H9 (cell line): Measurements from ENCODE around the gene LMF1. TPM values are rescaled to one million over a fixed set of nuclear protein-coding genes. Genes with fewer than 3 reads are reported as not detected.

ENCODE experiments used
- DNase-seq: peaks from one replicate; pipeline ENCODE4 v3.0.0-alpha.2; 2017
- H2AFZ ChIP-seq: one replicate; pipeline ENCODE4 v1.6.1; 2013; ENCODE audit warnings: mild to moderate bottlenecking, low read length, control low read depth, moderate library complexity
- H2AK5ac ChIP-seq: 2 replicates; pipeline ENCODE4 v1.6.1; 2013; ENCODE audit warnings: low read length, control low read depth, mixed read lengths; ENCODE audit not compliant: insufficient read length
- H2BK120ac ChIP-seq: one replicate; pipeline ENCODE4 v1.6.1; 2013; ENCODE audit warnings: low read depth, mild to moderate bottlenecking, low read length, control low read depth, inconsistent platforms; ENCODE audit not compliant: poor library complexity, severe bottlenecking
- H2BK12ac ChIP-seq: 2 replicates; pipeline ENCODE4 v1.6.1; 2013; ENCODE audit warnings: low read length, control low read depth, mixed read lengths, low read depth; ENCODE audit not compliant: insufficient read length
- H2BK15ac ChIP-seq: 2 replicates; pipeline ENCODE4 v1.6.1; 2013; ENCODE audit warnings: low read depth, low read length, control low read depth
- H2BK20ac ChIP-seq: one replicate; pipeline ENCODE4 v1.6.1; 2013; ENCODE audit warnings: low read depth, mild to moderate bottlenecking, low read length, control low read depth, inconsistent platforms; ENCODE audit not compliant: poor library complexity, severe bottlenecking
- H2BK5ac ChIP-seq: 2 replicates; pipeline ENCODE4 v1.6.1; 2013; ENCODE audit warnings: low read length, control low read depth, mixed read lengths; ENCODE audit not compliant: insufficient read length
- H3K14ac ChIP-seq: 2 replicates; pipeline ENCODE4 v1.6.1; 2013; ENCODE audit warnings: low read length, control low read depth; ENCODE audit not compliant: insufficient read depth
- H3K18ac ChIP-seq: 2 replicates; pipeline ENCODE4 v1.6.1; 2013; ENCODE audit warnings: low read depth, mild to moderate bottlenecking, mixed read lengths, low read length, control low read depth; ENCODE audit not compliant: insufficient read length
- H3K23ac ChIP-seq: 2 replicates; pipeline ENCODE4 v1.6.1; 2013; ENCODE audit warnings: low read length, control low read depth, mixed read lengths, low read depth; ENCODE audit not compliant: insufficient read length
- H3K23me2 ChIP-seq: 2 replicates; pipeline ENCODE4 v1.6.1; 2013; ENCODE audit warnings: low read depth, mild to moderate bottlenecking, mixed read lengths, low read length, control low read depth; ENCODE audit not compliant: insufficient read length, poor library complexity, severe bottlenecking
- H3K27ac ChIP-seq: 2 replicates; pipeline ENCODE4 v1.5.1; 2013; ENCODE audit warnings: low read length, control low read depth, mixed read lengths, low read depth; ENCODE audit not compliant: insufficient read length
- H3K27me3 ChIP-seq: 2 replicates; pipeline ENCODE4 v1.6.1; 2013; ENCODE audit warnings: low read length, control low read depth, inconsistent platforms; ENCODE audit not compliant: insufficient read depth
- H3K4ac ChIP-seq: 2 replicates; pipeline ENCODE4 v1.6.1; 2013; ENCODE audit warnings: low read depth, mild to moderate bottlenecking, control low read depth, inconsistent platforms, low read length, moderate library complexity
- H3K4me1 ChIP-seq: 2 replicates; pipeline ENCODE4 v1.6.1; 2013; ENCODE audit warnings: low read length, control low read depth, inconsistent platforms; ENCODE audit not compliant: insufficient read depth
- H3K4me2 ChIP-seq: 2 replicates; pipeline ENCODE4 v1.6.1; 2013; ENCODE audit warnings: low read length, control low read depth, mixed read lengths; ENCODE audit not compliant: insufficient read length, insufficient read depth
- H3K56ac ChIP-seq: 2 replicates; pipeline ENCODE4 v1.6.1; 2013; ENCODE audit warnings: low read depth, mild to moderate bottlenecking, mixed read lengths, low read length, control low read depth; ENCODE audit not compliant: insufficient read length
- H3K79me1 ChIP-seq: 2 replicates; pipeline ENCODE4 v1.6.1; 2013; ENCODE audit warnings: low read depth, mild to moderate bottlenecking, moderate library complexity, low read length, control low read depth, inconsistent platforms; ENCODE audit not compliant: insufficient read depth, poor library complexity, severe bottlenecking
- H3K79me2 ChIP-seq: 2 replicates; pipeline ENCODE4 v1.6.1; 2013; ENCODE audit warnings: low read length, control low read depth, inconsistent platforms; ENCODE audit not compliant: insufficient read depth
- H3K9ac ChIP-seq: 2 replicates; pipeline ENCODE4 v1.6.1; 2013; ENCODE audit warnings: low read length, control low read depth, mixed read lengths; ENCODE audit not compliant: insufficient read length; ENCODE audit errors: extremely low read depth
- H3K9me3 ChIP-seq: one replicate; pipeline ENCODE4 v1.6.1; 2013; ENCODE audit warnings: low read depth, low read length, inconsistent platforms; ENCODE audit not compliant: control insufficient read depth
- H3T11ph ChIP-seq: one replicate; pipeline ENCODE4 v1.6.1; 2013; ENCODE audit warnings: mild to moderate bottlenecking, low read length, control low read depth, inconsistent platforms
- H4K20me1 ChIP-seq: one replicate; pipeline ENCODE4 v1.6.1; 2013; ENCODE audit not compliant: control insufficient read depth, insufficient read length, insufficient read depth
- H4K5ac ChIP-seq: 2 replicates; pipeline ENCODE4 v1.6.1; 2013; ENCODE audit warnings: low read depth, mild to moderate bottlenecking, mixed read lengths, low read length, control low read depth; ENCODE audit not compliant: insufficient read length
- H4K8ac ChIP-seq: replicated peaks from 2 replicates; pipeline ENCODE4 v1.6.1; 2013; ENCODE audit warnings: low read length, control low read depth, mixed read lengths, low read depth; ENCODE audit not compliant: insufficient read length
- H4K91ac ChIP-seq: 2 replicates; pipeline ENCODE4 v1.6.1; 2013; ENCODE audit warnings: low read depth, mild to moderate bottlenecking, moderate library complexity, mixed read lengths, low read length, control low read depth; ENCODE audit not compliant: insufficient read length
- H3K27ac Mint-ChIP-seq, 3 experiments: 2 replicates in 2 of 3; 3 replicates in 1 of 3; pipeline ENCODE4 v1.8.0; 2020 to 2021; ENCODE audit warnings: mixed read lengths in 3 of 3, mild to moderate bottlenecking in 1 of 3, moderate library complexity in 1 of 3
- H3K27me3 Mint-ChIP-seq: 2 replicates; pipeline ENCODE4 v1.8.0; 2021; ENCODE audit warnings: low read depth, mild to moderate bottlenecking, moderate library complexity, mixed read lengths
- H3K36me3 Mint-ChIP-seq, 3 experiments: 2 replicates in 2 of 3; 3 replicates in 1 of 3; pipeline ENCODE4 v1.8.0; 2020 to 2021; ENCODE audit warnings: low read depth in 3 of 3, mixed read lengths in 3 of 3; ENCODE audit not compliant: insufficient read depth in 1 of 3
- H3K4me1 Mint-ChIP-seq, 2 experiments: 2 replicates each; pipeline ENCODE4 v1.8.0; 2020; ENCODE audit warnings: mixed read lengths in 2 of 2
- H3K4me3 Mint-ChIP-seq, 2 experiments: 2 replicates in 1 of 2; 3 replicates in 1 of 2; pipeline ENCODE4 v1.8.0; 2020 to 2021; ENCODE audit warnings: mild to moderate bottlenecking in 2 of 2, mixed read lengths in 2 of 2, moderate library complexity in 1 of 2
- H3K9me3 Mint-ChIP-seq, 2 experiments: 2 replicates in 1 of 2; 3 replicates in 1 of 2; pipeline ENCODE4 v1.8.0; 2020; ENCODE audit warnings: mild to moderate bottlenecking in 2 of 2, mixed read lengths in 2 of 2, moderate library complexity in 1 of 2
- CTCF ChIP-seq: fragments of 200-600 bp; sonication (generic); conservative IDR thresholded peaks from 3 replicates; pipeline ENCODE4 v1.8.0; 2021; ENCODE audit warnings: antibody characterized with exemption, mild to moderate bottlenecking
- WGBS: extraction: QIAGEN DNeasy Blood & Tissue Kit; methylation state at CpG from one replicate; pipeline ENCODE4 v1.1.7; 2013; ENCODE audit warnings: missing lambda C conversion rate, low lambda C conversion rate, mixed read lengths; ENCODE audit not compliant: insufficient read length; ENCODE audit errors: extremely low coverage; 5-methylcytosine and 5-hydroxymethylcytosine counted together
- total RNA-seq: library from RNA; stranded (reverse); gene quantifications from 2 replicates; pipeline ENCODE4 v1.2.1, GENCODE V29; 2021

LMF1 gene
- total RNA-seq, 1 experiment from 2014 or later = 7.1 TPM

DNA sequence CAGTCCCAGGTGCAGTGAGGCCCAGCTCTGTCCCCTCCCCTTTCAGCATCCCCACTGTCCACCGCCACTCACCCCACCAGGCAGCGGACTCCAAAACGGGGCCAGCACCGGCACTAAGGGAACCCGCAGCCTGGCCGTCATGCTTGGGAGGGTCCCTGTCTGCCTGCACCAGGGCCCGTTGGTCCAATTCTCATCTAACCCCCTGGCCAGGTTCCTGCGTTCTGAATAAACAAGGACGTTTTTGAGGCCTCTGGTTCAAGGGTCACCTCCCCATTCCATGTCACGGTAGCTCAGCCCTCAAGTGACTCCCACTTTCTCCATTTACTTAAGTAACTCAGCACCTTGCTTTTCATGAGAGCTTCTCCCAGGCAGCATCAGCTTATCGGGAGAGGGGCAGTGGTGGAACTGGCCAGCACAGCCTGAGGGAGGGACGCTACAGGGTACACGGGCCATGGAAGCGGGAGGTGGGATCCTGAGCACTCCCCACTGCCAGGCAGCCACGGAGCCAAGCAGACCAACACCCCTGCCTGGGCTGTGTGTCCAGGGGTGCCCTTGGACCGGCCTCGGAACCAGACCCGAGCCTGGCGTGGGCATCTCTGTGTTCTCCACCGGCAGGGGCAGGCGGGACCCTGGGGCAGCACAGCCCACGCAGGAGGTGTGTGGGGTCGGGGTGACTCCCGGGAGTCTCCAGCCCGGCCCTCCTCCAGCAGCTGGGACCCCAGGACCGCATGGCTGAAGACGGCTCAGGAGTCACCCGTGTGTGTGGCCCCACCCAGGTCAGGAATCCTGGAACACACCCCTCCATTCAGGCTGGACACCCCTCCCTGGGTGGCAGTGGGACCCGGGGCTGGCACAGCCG is 95.4 kb downstream of the LMF1 start:
- DNase-seq = no peak
- Histone ChIP-seq H3K23me2 (no peaks in the 10 kb centered on the region), H4K91ac (no peak overlapping the region), H3K79me1 (no peaks in the 10 kb centered on the region), H3K9ac (no peak overlapping the region), H3K27me3 (no peaks in the 10 kb centered on the region), H3K23ac (no peak overlapping the region), H4K8ac (no peak overlapping the region), H3K18ac (no peak overlapping the region), H2AK5ac (no peak overlapping the region), H3K14ac (no peak overlapping the region; the same call in 1 of the 2 replicates), H3K27ac (no peak overlapping the region), H3K4ac (no peak overlapping the region), H3K56ac (no peak overlapping the region), H2BK20ac (no peak overlapping the region), H3K79me2 (no peaks in the 10 kb centered on the region), H2BK120ac (no peak overlapping the region), H3T11ph (no peak overlapping the region), H2BK12ac (no peak overlapping the region), H2AFZ (no peak overlapping the region), H4K5ac (no peak overlapping the region), H3K4me2 (no peak overlapping the region), H3K9me3 (no peaks in the 10 kb centered on the region), H2BK15ac (no peak overlapping the region), H4K20me1 (no peaks in the 10 kb centered on the region), H2BK5ac (no peak overlapping the region), H3K4me1 (no peaks in the 10 kb centered on the region)
- peaks cover 3% of the 10 kb centered on the region; the same call in 1 of the 2 replicates for H3K27me3 Mint-ChIP-seq
- peaks cover 0 to 5% of the 10 kb centered on the region in 2 experiments; a peak in 3 of 4 replicates for H3K4me1 Mint-ChIP-seq
- H3K27ac Mint-ChIP-seq = no peak overlapping the region; a peak in 1 of 7 replicates
- no peak overlapping the region for H3K4me3 Mint-ChIP-seq
- TF ChIP-seq CTCF = no peak
- no CpG with 5 or more reads among the region's 30 CpGs for WGBS
- H3K9me3 Mint-ChIP-seq = no peaks in the 10 kb centered on the region
- H3K36me3 Mint-ChIP-seq = no peaks in the 10 kb centered on the region
